Endometrial microvascular endothelial cells (primary cell): ENCODE measurements around the gene TMEM97. TPM values are rescaled to one million over a fixed set of nuclear protein-coding genes. Genes with fewer than 3 reads are reported as not detected.
"Not testable (repeated sequence)": the region's sequence is repeated elsewhere in the genome, so short reads cannot be mapped to it uniquely, and the experiment has no call there.

Experiments used
- in situ Hi-C: cut with HindIII; loops from 2 replicates; pipeline ENCODE4 v1.10.0; 2017; ENCODE audit warnings: low sequenced_read_pairs, low pct_unique_long_range_greater_than_20kb; ENCODE audit errors: inconsistent ontology term
- total RNA-seq: library from RNA; depleted of rRNA; stranded (reverse); fragments of >200 nt; gene quantifications from one replicate; pipeline ENCODE4 v1.2.3, GENCODE V29; 2015; ENCODE audit errors: inconsistent ontology term

TMEM97 gene
- total RNA-seq, 1 donor from 2014 or later: 16.3 TPM

GRCh38 chr17:28334666-28335200 is 15.7 kb downstream of the TMEM97 start:
- in situ Hi-C loops: no loop called here

- in situ Hi-C loops: no loop called here
Observed at GRCh38 chr17:28335201-28335958, 16.4 kb downstream of the TMEM97 start, which contains the start of the genes IFT20 and TNFAIP1. IFT20 (minus strand) TSS chr17:28335472; CDS start chr17:28331985, 3,487 bp downstream. TNFAIP1 (plus strand) TSS chr17:28335761; CDS start chr17:28339522, 3,761 bp downstream.

- in situ Hi-C loops: no loop called here
Observed at GRCh38 chr17:28335959-28336871, 17.2 kb downstream of the TMEM97 start.

- in situ Hi-C loops: no loop called here
Observed at GRCh38 chr17:28338056-28338768, 19.2 kb downstream of the TMEM97 start.

GRCh38 chr17:28338769-28339212 is 19.8 kb downstream of the TMEM97 start:
- in situ Hi-C loops: not testable (repeated sequence)

GRCh38 chr17:28339431-28339830 is 20.4 kb downstream of the TMEM97 start:
- in situ Hi-C loops: no loop called here

- in situ Hi-C loops: no loop called here
Observed at GRCh38 chr17:28340374-28340773, 21.4 kb downstream of the TMEM97 start.

- in situ Hi-C loops: no loop called here
Observed at GRCh38 chr17:28341516-28341915, 22.5 kb downstream of the TMEM97 start.

- in situ Hi-C loops: no loop called here
Observed at GRCh38 chr17:28342313-28342712, 23.3 kb downstream of the TMEM97 start.

- in situ Hi-C loops: no loop called here
Observed at GRCh38 chr17:28343491-28343932, 24.5 kb downstream of the TMEM97 start.

GRCh38 chr17:28344011-28344410 is 25.0 kb downstream of the TMEM97 start:
- in situ Hi-C loops: no loop called here

- in situ Hi-C loops: no loop called here
Observed at GRCh38 chr17:28344435-28344901, 25.5 kb downstream of the TMEM97 start.

- in situ Hi-C loops: no loop called here
Observed at GRCh38 chr17:28345419-28346198, 26.6 kb downstream of the TMEM97 start.

GRCh38 chr17:28346199-28346580 is 27.2 kb downstream of the TMEM97 start:
- in situ Hi-C loops: no loop called here

GRCh38 chr17:28346746-28347246 is 27.8 kb downstream of the TMEM97 start:
- in situ Hi-C loops: no loop called here

GRCh38 chr17:28347261-28347891 is 28.4 kb downstream of the TMEM97 start:
- in situ Hi-C loops: no loop called here

- in situ Hi-C loops: no loop called here
Observed at GRCh38 chr17:28348979-28349378, 30.0 kb downstream of the TMEM97 start.
